H9 (cell line): ENCODE measurements around the gene NUDT9. TPM values are rescaled to one million over a fixed set of nuclear protein-coding genes. Genes with fewer than 3 reads are reported as not detected.

Experiments used
- DNase-seq: peaks from one replicate; pipeline ENCODE4 v3.0.0-alpha.2; 2017
- H2AFZ ChIP-seq: one replicate; pipeline ENCODE4 v1.6.1; 2013; ENCODE audit warnings: mild to moderate bottlenecking, low read length, control low read depth, moderate library complexity
- H2AK5ac ChIP-seq: 2 replicates; pipeline ENCODE4 v1.6.1; 2013; ENCODE audit warnings: low read length, control low read depth, mixed read lengths; ENCODE audit not compliant: insufficient read length
- H2BK120ac ChIP-seq: one replicate; pipeline ENCODE4 v1.6.1; 2013; ENCODE audit warnings: low read depth, mild to moderate bottlenecking, low read length, control low read depth, inconsistent platforms; ENCODE audit not compliant: poor library complexity, severe bottlenecking
- H2BK12ac ChIP-seq: 2 replicates; pipeline ENCODE4 v1.6.1; 2013; ENCODE audit warnings: low read length, control low read depth, mixed read lengths, low read depth; ENCODE audit not compliant: insufficient read length
- H2BK15ac ChIP-seq: 2 replicates; pipeline ENCODE4 v1.6.1; 2013; ENCODE audit warnings: low read depth, low read length, control low read depth
- H2BK20ac ChIP-seq: one replicate; pipeline ENCODE4 v1.6.1; 2013; ENCODE audit warnings: low read depth, mild to moderate bottlenecking, low read length, control low read depth, inconsistent platforms; ENCODE audit not compliant: poor library complexity, severe bottlenecking
- H2BK5ac ChIP-seq: 2 replicates; pipeline ENCODE4 v1.6.1; 2013; ENCODE audit warnings: low read length, control low read depth, mixed read lengths; ENCODE audit not compliant: insufficient read length
- H3K14ac ChIP-seq: 2 replicates; pipeline ENCODE4 v1.6.1; 2013; ENCODE audit warnings: low read length, control low read depth; ENCODE audit not compliant: insufficient read depth
- H3K18ac ChIP-seq: 2 replicates; pipeline ENCODE4 v1.6.1; 2013; ENCODE audit warnings: low read depth, mild to moderate bottlenecking, mixed read lengths, low read length, control low read depth; ENCODE audit not compliant: insufficient read length
- H3K23ac ChIP-seq: 2 replicates; pipeline ENCODE4 v1.6.1; 2013; ENCODE audit warnings: low read length, control low read depth, mixed read lengths, low read depth; ENCODE audit not compliant: insufficient read length
- H3K23me2 ChIP-seq: 2 replicates; pipeline ENCODE4 v1.6.1; 2013; ENCODE audit warnings: low read depth, mild to moderate bottlenecking, mixed read lengths, low read length, control low read depth; ENCODE audit not compliant: insufficient read length, poor library complexity, severe bottlenecking
- H3K27ac ChIP-seq: 2 replicates; pipeline ENCODE4 v1.5.1; 2013; ENCODE audit warnings: low read length, control low read depth, mixed read lengths, low read depth; ENCODE audit not compliant: insufficient read length
- H3K27me3 ChIP-seq: 2 replicates; pipeline ENCODE4 v1.6.1; 2013; ENCODE audit warnings: low read length, control low read depth, inconsistent platforms; ENCODE audit not compliant: insufficient read depth
- H3K4ac ChIP-seq: 2 replicates; pipeline ENCODE4 v1.6.1; 2013; ENCODE audit warnings: low read depth, mild to moderate bottlenecking, control low read depth, inconsistent platforms, low read length, moderate library complexity
- H3K4me1 ChIP-seq: 2 replicates; pipeline ENCODE4 v1.6.1; 2013; ENCODE audit warnings: low read length, control low read depth, inconsistent platforms; ENCODE audit not compliant: insufficient read depth
- H3K4me2 ChIP-seq: 2 replicates; pipeline ENCODE4 v1.6.1; 2013; ENCODE audit warnings: low read length, control low read depth, mixed read lengths; ENCODE audit not compliant: insufficient read length, insufficient read depth
- H3K56ac ChIP-seq: 2 replicates; pipeline ENCODE4 v1.6.1; 2013; ENCODE audit warnings: low read depth, mild to moderate bottlenecking, mixed read lengths, low read length, control low read depth; ENCODE audit not compliant: insufficient read length
- H3K79me1 ChIP-seq: 2 replicates; pipeline ENCODE4 v1.6.1; 2013; ENCODE audit warnings: low read depth, mild to moderate bottlenecking, moderate library complexity, low read length, control low read depth, inconsistent platforms; ENCODE audit not compliant: insufficient read depth, poor library complexity, severe bottlenecking
- H3K79me2 ChIP-seq: 2 replicates; pipeline ENCODE4 v1.6.1; 2013; ENCODE audit warnings: low read length, control low read depth, inconsistent platforms; ENCODE audit not compliant: insufficient read depth
- H3K9ac ChIP-seq: 2 replicates; pipeline ENCODE4 v1.6.1; 2013; ENCODE audit warnings: low read length, control low read depth, mixed read lengths; ENCODE audit not compliant: insufficient read length; ENCODE audit errors: extremely low read depth
- H3K9me3 ChIP-seq: one replicate; pipeline ENCODE4 v1.6.1; 2013; ENCODE audit warnings: low read depth, low read length, inconsistent platforms; ENCODE audit not compliant: control insufficient read depth
- H3T11ph ChIP-seq: one replicate; pipeline ENCODE4 v1.6.1; 2013; ENCODE audit warnings: mild to moderate bottlenecking, low read length, control low read depth, inconsistent platforms
- H4K20me1 ChIP-seq: one replicate; pipeline ENCODE4 v1.6.1; 2013; ENCODE audit not compliant: control insufficient read depth, insufficient read length, insufficient read depth
- H4K5ac ChIP-seq: 2 replicates; pipeline ENCODE4 v1.6.1; 2013; ENCODE audit warnings: low read depth, mild to moderate bottlenecking, mixed read lengths, low read length, control low read depth; ENCODE audit not compliant: insufficient read length
- H4K8ac ChIP-seq: replicated peaks from 2 replicates; pipeline ENCODE4 v1.6.1; 2013; ENCODE audit warnings: low read length, control low read depth, mixed read lengths, low read depth; ENCODE audit not compliant: insufficient read length
- H4K91ac ChIP-seq: 2 replicates; pipeline ENCODE4 v1.6.1; 2013; ENCODE audit warnings: low read depth, mild to moderate bottlenecking, moderate library complexity, mixed read lengths, low read length, control low read depth; ENCODE audit not compliant: insufficient read length
- H3K27ac Mint-ChIP-seq, 3 experiments: 2 replicates in 2 of 3; 3 replicates in 1 of 3; pipeline ENCODE4 v1.8.0; 2020 to 2021; ENCODE audit warnings: mixed read lengths in 3 of 3, mild to moderate bottlenecking in 1 of 3, moderate library complexity in 1 of 3
- H3K27me3 Mint-ChIP-seq: 2 replicates; pipeline ENCODE4 v1.8.0; 2021; ENCODE audit warnings: low read depth, mild to moderate bottlenecking, moderate library complexity, mixed read lengths
- H3K36me3 Mint-ChIP-seq, 3 experiments: 2 replicates in 2 of 3; 3 replicates in 1 of 3; pipeline ENCODE4 v1.8.0; 2020 to 2021; ENCODE audit warnings: low read depth in 3 of 3, mixed read lengths in 3 of 3; ENCODE audit not compliant: insufficient read depth in 1 of 3
- H3K4me1 Mint-ChIP-seq, 2 experiments: 2 replicates each; pipeline ENCODE4 v1.8.0; 2020; ENCODE audit warnings: mixed read lengths in 2 of 2
- H3K4me3 Mint-ChIP-seq, 2 experiments: 2 replicates in 1 of 2; 3 replicates in 1 of 2; pipeline ENCODE4 v1.8.0; 2020 to 2021; ENCODE audit warnings: mild to moderate bottlenecking in 2 of 2, mixed read lengths in 2 of 2, moderate library complexity in 1 of 2
- H3K9me3 Mint-ChIP-seq, 2 experiments: 2 replicates in 1 of 2; 3 replicates in 1 of 2; pipeline ENCODE4 v1.8.0; 2020; ENCODE audit warnings: mild to moderate bottlenecking in 2 of 2, mixed read lengths in 2 of 2, moderate library complexity in 1 of 2
- WGBS: extraction: QIAGEN DNeasy Blood & Tissue Kit; methylation state at CpG from one replicate; pipeline ENCODE4 v1.1.7; 2013; ENCODE audit warnings: missing lambda C conversion rate, low lambda C conversion rate, mixed read lengths; ENCODE audit not compliant: insufficient read length; ENCODE audit errors: extremely low coverage; 5-methylcytosine and 5-hydroxymethylcytosine counted together
- total RNA-seq: library from RNA; stranded (reverse); gene quantifications from 2 replicates; pipeline ENCODE4 v1.2.1, GENCODE V29; 2021
- TF ChIP-seq, protein P1 (sequence below): fragments of 200-600 bp; sonication (generic); conservative IDR thresholded peaks from 3 replicates; pipeline ENCODE4 v1.8.0; 2021; ENCODE audit warnings: antibody characterized with exemption, mild to moderate bottlenecking

Gene NUDT9
- total RNA-seq, 1 experiment from 2014 or later, result 28.5 TPM

DNA sequence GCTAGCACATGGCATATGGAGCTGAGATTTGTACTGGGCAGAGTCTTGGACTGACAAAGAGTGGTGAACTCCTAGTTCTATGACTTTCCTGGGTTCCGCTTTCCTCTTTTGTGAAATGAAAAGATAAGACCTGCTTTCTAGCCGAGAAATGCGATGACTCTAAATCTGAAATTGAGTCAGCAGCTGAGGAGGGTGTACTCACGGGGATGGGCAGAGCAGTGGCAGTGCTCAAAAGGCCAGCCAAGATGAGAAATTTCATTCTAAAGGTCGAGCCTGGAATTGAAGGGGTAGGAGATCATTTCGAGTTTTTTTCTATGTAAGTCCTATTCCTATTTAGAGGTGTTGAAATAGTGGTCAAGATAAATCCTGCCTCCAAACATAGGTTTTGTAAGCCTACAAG is 47.0 kb downstream of the NUDT9 start:
- Histone ChIP-seq H4K91ac (no peak overlapping the region), H3K27ac (no peak overlapping the region), H4K20me1 (no peaks in the 10 kb centered on the region), H3K79me2 (no peaks in the 10 kb centered on the region), H3K23ac (no peak overlapping the region), H3K18ac (no peak overlapping the region), H3K4me2 (no peak overlapping the region), H2AFZ (no peak overlapping the region), H3K27me3 (no peaks in the 10 kb centered on the region), H3K14ac (no peak overlapping the region), H2AK5ac (no peak overlapping the region), H2BK20ac (no peak overlapping the region), H3T11ph (no peak overlapping the region), H2BK15ac (no peak overlapping the region), H3K9me3 (no peaks in the 10 kb centered on the region), H3K79me1 (no peaks in the 10 kb centered on the region), H2BK120ac (no peak overlapping the region), H2BK12ac (no peak overlapping the region), H3K4ac (no peak overlapping the region), H4K8ac (no peak overlapping the region), H3K9ac (no peak overlapping the region), H4K5ac (no peak overlapping the region), H3K4me1 (no peaks in the 10 kb centered on the region), H3K56ac (no peak overlapping the region), H3K23me2 (no peaks in the 10 kb centered on the region), H2BK5ac (no peak overlapping the region)
- TF ChIP-seq, protein P1, sequence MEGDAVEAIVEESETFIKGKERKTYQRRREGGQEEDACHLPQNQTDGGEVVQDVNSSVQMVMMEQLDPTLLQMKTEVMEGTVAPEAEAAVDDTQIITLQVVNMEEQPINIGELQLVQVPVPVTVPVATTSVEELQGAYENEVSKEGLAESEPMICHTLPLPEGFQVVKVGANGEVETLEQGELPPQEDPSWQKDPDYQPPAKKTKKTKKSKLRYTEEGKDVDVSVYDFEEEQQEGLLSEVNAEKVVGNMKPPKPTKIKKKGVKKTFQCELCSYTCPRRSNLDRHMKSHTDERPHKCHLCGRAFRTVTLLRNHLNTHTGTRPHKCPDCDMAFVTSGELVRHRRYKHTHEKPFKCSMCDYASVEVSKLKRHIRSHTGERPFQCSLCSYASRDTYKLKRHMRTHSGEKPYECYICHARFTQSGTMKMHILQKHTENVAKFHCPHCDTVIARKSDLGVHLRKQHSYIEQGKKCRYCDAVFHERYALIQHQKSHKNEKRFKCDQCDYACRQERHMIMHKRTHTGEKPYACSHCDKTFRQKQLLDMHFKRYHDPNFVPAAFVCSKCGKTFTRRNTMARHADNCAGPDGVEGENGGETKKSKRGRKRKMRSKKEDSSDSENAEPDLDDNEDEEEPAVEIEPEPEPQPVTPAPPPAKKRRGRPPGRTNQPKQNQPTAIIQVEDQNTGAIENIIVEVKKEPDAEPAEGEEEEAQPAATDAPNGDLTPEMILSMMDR, result no peak
- no peak overlapping the region for H3K4me3 Mint-ChIP-seq
- no CpG with 5 or more reads among the region's 6 CpGs for WGBS
- no peaks in the 10 kb centered on the region for H3K36me3 Mint-ChIP-seq
- H3K9me3 Mint-ChIP-seq, result no peaks in the 10 kb centered on the region
- no peak for DNase-seq
- H3K4me1 Mint-ChIP-seq, result peaks cover 3 to 4% of the 10 kb centered on the region in 2 experiments; a peak in 2 of 4 replicates
- H3K27ac Mint-ChIP-seq, result peak overlapping the region in 1 of 3 experiments; percentile 63; a peak in 2 of 7 replicates
- H3K27me3 Mint-ChIP-seq, result no peaks in the 10 kb centered on the region
